Keratinocyte (primary cell): Measurements from ENCODE around the gene EXOSC1. TPM values are rescaled to one million over a fixed set of nuclear protein-coding genes. Genes with fewer than 3 reads are reported as not detected.

Experiments used
- DNase-seq: peaks from one replicate; pipeline ENCODE4 v3.0.0-alpha.2; 2011; ENCODE audit warnings: low read depth, missing footprints, low spot score
- FAIRE-seq: peaks from 2 replicates; lab custom pipeline; 2011; peaks lifted over from hg19 to GRCh38; lab: Jason Lieb, UNC
- H2AFZ ChIP-seq: 2 replicates; pipeline ENCODE4 v1.6.0; 2012; ENCODE audit warnings: low read length, control low read depth, inconsistent platforms; ENCODE audit not compliant: control insufficient read depth
- H3K27ac ChIP-seq: 2 replicates; pipeline ENCODE4 v1.5.1; 2011; ENCODE audit warnings: low read length; ENCODE audit not compliant: control insufficient read depth, insufficient read depth
- H3K27me3 ChIP-seq: 3 replicates; pipeline ENCODE4 v1.6.0; 2011; ENCODE audit warnings: low read length; ENCODE audit not compliant: control insufficient read depth, insufficient read depth; ENCODE audit errors: extremely low read depth
- H3K36me3 ChIP-seq, 2 experiments: 2 replicates in 1 of 2; 3 replicates in 1 of 2; pipeline ENCODE4 v1.5.1; 2011; ENCODE audit warnings: low read length in 2 of 2, mild to moderate bottlenecking in 1 of 2; ENCODE audit not compliant: control insufficient read depth in 2 of 2, insufficient read depth in 2 of 2; ENCODE audit errors: extremely low read depth in 1 of 2
- H3K4me1 ChIP-seq: 3 replicates; pipeline ENCODE4 v1.5.1; 2011; ENCODE audit warnings: low read length; ENCODE audit not compliant: control insufficient read depth, insufficient read depth; ENCODE audit errors: extremely low read depth
- H3K4me2 ChIP-seq: 3 replicates; pipeline ENCODE4 v1.6.0; 2011; ENCODE audit warnings: low read depth, low read length; ENCODE audit not compliant: control insufficient read depth, insufficient read depth; ENCODE audit errors: extremely low read depth
- H3K4me3 ChIP-seq, 3 experiments: fragments of 200-600 bp in 1 of 3; sonication (generic) in 1 of 3; 2 replicates in 2 of 3; 3 replicates in 1 of 3; pipeline ENCODE4 v1.5.1; 2011 to 2016; ENCODE audit warnings: low read length in 3 of 3, mild to moderate bottlenecking in 3 of 3, control low read depth in 2 of 3, inconsistent platforms in 1 of 3, low read depth in 1 of 3, mixed read lengths in 1 of 3, mixed run types in 1 of 3, moderate library complexity in 1 of 3; ENCODE audit not compliant: control insufficient read depth in 2 of 3, insufficient read depth in 2 of 3; ENCODE audit errors: extremely low read depth in 1 of 3
- H3K79me2 ChIP-seq: 2 replicates; pipeline ENCODE4 v1.6.0; 2012; ENCODE audit warnings: low read length; ENCODE audit not compliant: control insufficient read depth, insufficient read depth
- H3K9ac ChIP-seq: 3 replicates; pipeline ENCODE4 v1.6.0; 2011; ENCODE audit warnings: low read length; ENCODE audit not compliant: control insufficient read depth, insufficient read depth; ENCODE audit errors: extremely low read depth
- H3K9me1 ChIP-seq: 3 replicates; pipeline ENCODE4 v1.6.0; 2011; ENCODE audit warnings: low read length; ENCODE audit not compliant: control insufficient read depth, insufficient read depth; ENCODE audit errors: extremely low read depth
- H3K9me3 ChIP-seq: 2 replicates; pipeline ENCODE4 v1.5.1; 2012; ENCODE audit warnings: low read depth, low read length; ENCODE audit not compliant: control insufficient read depth
- H4K20me1 ChIP-seq: 3 replicates; pipeline ENCODE4 v1.6.0; 2011; ENCODE audit warnings: low read length; ENCODE audit not compliant: control insufficient read depth, insufficient read depth; ENCODE audit errors: extremely low read depth
- CTCF ChIP-seq, 3 experiments: IDR thresholded peaks in 1 of 3; conservative IDR thresholded peaks in 1 of 3; optimal IDR thresholded peaks in 1 of 3; 2 replicates in 2 of 3; 3 replicates in 1 of 3; pipeline versions ENCODE3 to v1.5.1; 2011; ENCODE audit warnings: low read length in 3 of 3, mild to moderate bottlenecking in 3 of 3, moderate library complexity in 2 of 3, control low read depth in 1 of 3, inconsistent platforms in 1 of 3; ENCODE audit not compliant: insufficient read depth in 2 of 3; ENCODE audit errors: extremely low read depth in 1 of 3
- EZH2 ChIP-seq: IDR thresholded peaks from one replicate; pipeline ENCODE4 v1.6.1; 2012; ENCODE audit warnings: inconsistent platforms, mild to moderate bottlenecking, low read length, moderate library complexity
- dilution Hi-C: fragments of 300-500 bp; cut with MboI; formaldehyde crosslinking; loops from one replicate; pipeline ENCODE4 v1.7.0; 2020; ENCODE audit warnings: low sequenced_read_pairs; ENCODE audit not compliant: extremely low pct_ligation_motif_present
- polyA plus RNA-seq, 5 experiments: library from polyadenylated mRNA; depleted of rRNA in 3 of 5; stranded (reverse) in 3 of 5; stranded (forward) in 1 of 5; unstranded in 1 of 5; fragments of >200 nt; gene quantifications; 1 replicate in 1 of 5; 2 replicates in 3 of 5; 3 replicates in 1 of 5; pipeline versions ENCODE4 v1.2.1 to v1.2.3, GENCODE V29; 2011 to 2012; ENCODE audit warnings: missing spikeins in 2 of 5, low read depth in 1 of 5, low replicate concordance in 1 of 5
- small RNA-seq, 3 experiments: library from RNA; depleted of rRNA; stranded (forward); fragments of <200 nt; gene quantifications; one replicate each; pipeline ENCODE3, GENCODE V24; 2012; ENCODE audit warnings: low read depth in 3 of 3, low replicate concordance in 1 of 3; ENCODE audit not compliant: insufficient read length in 3 of 3

The EXOSC1 gene
- polyA plus RNA-seq, 1 donor (not counting 4 experiments of a cell fraction or from before 2014, with no cell fraction given), result 45.7 TPM

GRCh38 chr10:97388152-97388551 is 57.7 kb downstream of the EXOSC1 start:
- Histone ChIP-seq H4K20me1 (no peaks in the 10 kb centered on the region), H3K36me3 (peaks cover 42% of the 10 kb centered on the region in 2 experiments), H3K4me1 (no peaks in the 10 kb centered on the region), H3K27me3 (no peaks in the 10 kb centered on the region), H3K4me2 (no peak overlapping the region), H3K9ac (no peak overlapping the region), H2AFZ (no peak overlapping the region), H3K9me1 (no peaks in the 10 kb centered on the region), H3K4me3 (no peak overlapping the region), H3K9me3 (no peaks in the 10 kb centered on the region), H3K79me2 (no peaks in the 10 kb centered on the region), H3K27ac (no peak overlapping the region)
- dilution Hi-C loops, result no loop called here
- TF ChIP-seq CTCF (optimal IDR thresholded peaks at IDR 0.05 in 1 of 3, IDR thresholded peaks at IDR 0.05 in 1 of 3, conservative IDR thresholded peaks at IDR 0.05 in 1 of 3; ENCODE audit: extremely low read depth in 1 of 3, insufficient read depth in 2 of 3, low read length in 3 of 3) (no peak), EZH2 (no peak)
- DNase-seq (no peak), FAIRE-seq (no peak)

Small RNA genes lying within 50 kb of the gene (small RNA-seq; reads per million reads assigned to genes)
- 0 reads per million in 3 experiments for gene RF00019

Other genes starting within 250 kb of the EXOSC1 start
- gene ARHGAP19, start 153.4 kb downstream of the EXOSC1 start, polyA plus RNA-seq, result 2.9 to 7.5 TPM (median 5.0 TPM) in 3 replicates
- gene FRAT1, start 126.7 kb downstream of the EXOSC1 start, polyA plus RNA-seq, result 0.34 to 0.79 TPM (median 0.50 TPM) in 3 replicates
- 3.8 to 5.5 TPM (median 5.0 TPM) in 3 replicates for gene FRAT2, start 111.3 kb downstream of the EXOSC1 start, polyA plus RNA-seq
- gene RRP12, start 44.7 kb downstream of the EXOSC1 start, polyA plus RNA-seq, result 11.1 to 17.5 TPM (median 14.8 TPM) in 3 replicates
- gene PGAM1, start 19.8 kb downstream of the EXOSC1 start, polyA plus RNA-seq, result 602 to 706 TPM (median 624 TPM) in 3 replicates
- gene ZDHHC16, start 169 bp upstream of the EXOSC1 start, polyA plus RNA-seq, result 63.3 to 77.6 TPM (median 67.8 TPM) in 3 replicates
- 72.5 to 74.8 TPM (median 74.4 TPM) in 3 replicates for gene MMS19, start 52.4 kb upstream of the EXOSC1 start, polyA plus RNA-seq
- gene UBTD1, start 52.9 kb upstream of the EXOSC1 start, polyA plus RNA-seq, result 12.0 to 20.5 TPM (median 19.3 TPM) in 3 replicates
- gene ANKRD2, start 126.8 kb upstream of the EXOSC1 start, polyA plus RNA-seq, result 0.18 to 0.67 TPM (median 0.38 TPM) in 3 replicates
- gene HOGA1, start 138.4 kb upstream of the EXOSC1 start, polyA plus RNA-seq, result 0.49 to 1.0 TPM (median 0.89 TPM) in 3 replicates
- 0.06 to 0.08 TPM in 2 of 3 replicates, not detected in the other for gene C10orf62, start 143.7 kb upstream of the EXOSC1 start, polyA plus RNA-seq
- gene MORN4, start 187.5 kb upstream of the EXOSC1 start, polyA plus RNA-seq, result 9.1 to 12.6 TPM (median 10.3 TPM) in 3 replicates
- gene PI4K2A, start 194.7 kb upstream of the EXOSC1 start, polyA plus RNA-seq, result 51.3 to 73.3 TPM (median 63.8 TPM) in 3 replicates
- 22.3 to 83.2 TPM (median 48.8 TPM) in 3 replicates for gene AVPI1, start 241.2 kb upstream of the EXOSC1 start, polyA plus RNA-seq